ENCODE results near the gene HIPK3.
"Not testable (repeated sequence)": the region's sequence is repeated elsewhere in the genome, so short reads cannot be mapped to it uniquely, and the experiment has no call there.

The HIPK3 gene

GRCh38 chr11:33292311-33292710, 35.1 kb downstream of the HIPK3 start:
- TF ChIP-seq CTCF (IDR thresholded peaks at IDR 0.05; ENCODE audit: control extremely low read depth, extremely low read depth, low read depth, missing control alignments) = no peak
- DNase-seq (ENCODE audit: extremely low spot score) = no peak
- ChIA-PET POLR2A (no interaction called here), CTCF (interaction anchor here (1.0 to 1.2 kb wide), 4 partner anchors 28 to 126 kb away, joined by 3 read pairs; no protein-coding TSS in a partner anchor)

GRCh38 chr11:33294224-33294623, 37.0 kb downstream of the HIPK3 start:
- POLR2A ChIA-PET = no interaction called here
- DNase-seq (ENCODE audit: extremely low spot score) = no peak
- no peak for TF ChIP-seq CTCF (IDR thresholded peaks at IDR 0.05; ENCODE audit: control extremely low read depth, extremely low read depth, low read depth, missing control alignments)
- CTCF ChIA-PET = interaction anchor here (0.7 to 1.5 kb wide), 2 partner anchors 10 to 20 kb away, joined by 3 to 4 read pairs; no protein-coding TSS in a partner anchor

- POLR2A ChIA-PET = no interaction called here
- no peak for TF ChIP-seq CTCF (IDR thresholded peaks at IDR 0.05; ENCODE audit: control extremely low read depth, extremely low read depth, low read depth, missing control alignments)
- no peak for DNase-seq (ENCODE audit: extremely low spot score)
- CTCF ChIA-PET = interaction anchor here (0.7 to 1.5 kb wide), 3 partner anchors 9 to 25 kb away, joined by 3 to 4 read pairs (median 4); no protein-coding TSS in a partner anchor
Measured at GRCh38 chr11:33294797-33295196, 37.6 kb downstream of the HIPK3 start.

- TF ChIP-seq CTCF (IDR thresholded peaks at IDR 0.05; ENCODE audit: control extremely low read depth, extremely low read depth, low read depth, missing control alignments) = no peak
- DNase-seq (ENCODE audit: extremely low spot score) = no peak
- POLR2A ChIA-PET = no interaction called here
- CTCF ChIA-PET = interaction anchor here (1.4 to 2.1 kb wide), 3 partner anchors 9 to 21 kb away, joined by 3 to 6 read pairs (median 4); no protein-coding TSS in a partner anchor
Measured at GRCh38 chr11:33296695-33297094, 39.5 kb downstream of the HIPK3 start.

GRCh38 chr11:33303541-33303940, 46.4 kb downstream of the HIPK3 start:
- no peak for TF ChIP-seq CTCF (IDR thresholded peaks at IDR 0.05; ENCODE audit: control extremely low read depth, extremely low read depth, low read depth, missing control alignments)
- ChIA-PET CTCF (interaction anchor here (1.2 to 1.4 kb wide), 2 partner anchors 23 to 26 kb away, joined by 3 read pairs; no protein-coding TSS in a partner anchor), POLR2A (no interaction called here)
- DNase-seq (ENCODE audit: extremely low spot score) = no peak

GRCh38 chr11:33306821-33307220, 49.6 kb downstream of the HIPK3 start:
- CTCF ChIA-PET = interaction anchor here (1.0 to 5.7 kb wide), 3 partner anchors 10 to 24 kb away, joined by 3 to 18 read pairs (median 6); no protein-coding TSS in a partner anchor
- POLR2A ChIA-PET; DNase-seq (ENCODE audit: extremely low spot score): not testable (repeated sequence)

- TF ChIP-seq CTCF (IDR thresholded peaks at IDR 0.05; ENCODE audit: control extremely low read depth, extremely low read depth, low read depth, missing control alignments) = no peak
- ChIA-PET CTCF (interaction anchor here (5.7 kb wide), 1 partner anchor 13 kb away, joined by 18 read pairs; no protein-coding TSS in a partner anchor), POLR2A (no interaction called here)
- no peak for DNase-seq (ENCODE audit: extremely low spot score)
Measured at GRCh38 chr11:33307984-33308383, 50.8 kb downstream of the HIPK3 start.
